HEK293T (cell line): ENCODE data around the gene SEC14L1.
A peak's percentile ranks its signal among the peaks of the same experiment; 100 is the strongest.

Experiments used
- CTCF ChIA-PET: fragments of 350-600 bp; formaldehyde crosslinking; extraction: SDS; loops from one replicate; lab custom pipeline; 2021; ENCODE audit warnings: antibody characterized with exemption, inconsistent platforms; lab: Yijun Ruan, JAX
- POLR2A ChIA-PET: fragments of 350-600 bp; formaldehyde crosslinking; extraction: SDS; loops from one replicate; lab custom pipeline; 2020; ENCODE audit warnings: antibody characterized with exemption, inconsistent platforms; lab: Yijun Ruan, JAX
- DNase-seq: peaks from one replicate; pipeline ENCODE4 v3.0.0; 2012; ENCODE audit warnings: mixed read lengths; ENCODE audit errors: extremely low spot score
- ARNT ChIP-seq: fragments of 450-650 bp; IDR thresholded peaks from 2 replicates; pipeline ENCODE4 v1.6.1; 2017; ENCODE audit warnings: mild to moderate bottlenecking
- BHLHE40 ChIP-seq: fragments of 450-650 bp; IDR thresholded peaks from 2 replicates; pipeline ENCODE4 v1.6.1; 2016; ENCODE audit warnings: mild to moderate bottlenecking, moderate library complexity, borderline replicate concordance
- CTBP1 ChIP-seq: fragments of 450-650 bp; IDR thresholded peaks from 2 replicates; pipeline ENCODE4 v1.6.1; 2016; ENCODE audit warnings: borderline replicate concordance
- ELF4 ChIP-seq: fragments of 450-650 bp; IDR thresholded peaks from 2 replicates; pipeline ENCODE4 v1.6.1; 2017; ENCODE audit warnings: antibody characterized with exemption
- FOXA1 ChIP-seq: fragments of 450-650 bp; IDR thresholded peaks from 2 replicates; pipeline ENCODE4 v1.6.1; 2016; ENCODE audit warnings: mild to moderate bottlenecking
- FOXK2 ChIP-seq: fragments of 450-650 bp; IDR thresholded peaks from 2 replicates; pipeline ENCODE4 v1.6.1; 2016; ENCODE audit warnings: mild to moderate bottlenecking
- FOXM1 ChIP-seq: fragments of 450-650 bp; IDR thresholded peaks from 2 replicates; pipeline ENCODE4 v1.6.1; 2017; ENCODE audit warnings: mild to moderate bottlenecking, borderline replicate concordance
- HDGF ChIP-seq: fragments of 450-650 bp; IDR thresholded peaks from 2 replicates; pipeline ENCODE4 v1.6.1; 2017; ENCODE audit warnings: antibody characterized with exemption, borderline replicate concordance
- L3MBTL2 ChIP-seq: fragments of 450-650 bp; conservative IDR thresholded peaks from 2 replicates; pipeline ENCODE4 v1.6.1; 2016; ENCODE audit warnings: mild to moderate bottlenecking
- LEF1 ChIP-seq: fragments of 450-650 bp; IDR thresholded peaks from 2 replicates; pipeline ENCODE4 v1.6.1; 2017; ENCODE audit warnings: mild to moderate bottlenecking, borderline replicate concordance
- NFRKB ChIP-seq: fragments of 450-650 bp; IDR thresholded peaks from 2 replicates; pipeline ENCODE4 v1.6.1; 2016; ENCODE audit warnings: mild to moderate bottlenecking, moderate library complexity
- PKNOX1 ChIP-seq: fragments of 450-650 bp; IDR thresholded peaks from 2 replicates; pipeline ENCODE4 v1.6.1; 2016
- SP1 ChIP-seq: fragments of 450-650 bp; IDR thresholded peaks from 2 replicates; pipeline ENCODE4 v1.6.1; 2017
- SUZ12 ChIP-seq: fragments of 450-650 bp; IDR thresholded peaks from 2 replicates; pipeline ENCODE4 v1.6.1; 2016; ENCODE audit warnings: mild to moderate bottlenecking
- TARDBP ChIP-seq: fragments of 450-650 bp; IDR thresholded peaks from 2 replicates; pipeline ENCODE4 v1.6.1; 2016
- ZNF384 ChIP-seq: fragments of 450-650 bp; IDR thresholded peaks from 2 replicates; pipeline ENCODE4 v1.6.1; 2016

SEC14L1 gene

GRCh38 chr17:77212081-77212832 is 71.5 kb downstream of the SEC14L1 start:
- POLR2A ChIA-PET, result interaction anchor here (1.0 kb wide), 1 partner anchor 124 kb away, joined by 3 read pairs; no protein-coding TSS in a partner anchor

GRCh38 chr17:77212833-77213777 is 72.3 kb downstream of the SEC14L1 start:
- DNase-seq, result no peak
- POLR2A ChIA-PET, result interaction anchor here (1.0 kb wide), 1 partner anchor 124 kb away, joined by 3 read pairs; no protein-coding TSS in a partner anchor

More at GRCh38 chr17:77212081-77212832, 71.5 kb downstream of the SEC14L1 start:
- no peak for DNase-seq
- CTCF ChIA-PET, result no interaction called here
- no peak for TF ChIP-seq FOXK2
- no peak for TF ChIP-seq ELF4
- no peak for TF ChIP-seq BHLHE40

GRCh38 chr17:77213778-77214132 is 73.0 kb downstream of the SEC14L1 start:
- ChIA-PET CTCF (interaction anchor here (0.6 to 1.1 kb wide), 2 partner anchors 11 to 125 kb away, joined by 3 to 4 read pairs; no protein-coding TSS in a partner anchor), POLR2A (no interaction called here)

More at GRCh38 chr17:77212833-77213777, 72.3 kb downstream of the SEC14L1 start:
- CTCF ChIA-PET, result interaction anchor here (0.6 kb wide), 1 partner anchor 124 kb away, joined by 3 read pairs; no protein-coding TSS in a partner anchor
- no peak for TF ChIP-seq FOXM1
- TF ChIP-seq PKNOX1, result no peak
- no peak for TF ChIP-seq SP1
- TF ChIP-seq HDGF, result no peak
- TF ChIP-seq TARDBP, result no peak
- no peak for TF ChIP-seq ARNT
- no peak for TF ChIP-seq NFRKB
- no peak for TF ChIP-seq FOXA1
- no peak for TF ChIP-seq CTBP1

GRCh38 chr17:77214328-77214727 is 73.6 kb downstream of the SEC14L1 start:
- ChIA-PET CTCF (interaction anchor here (1.1 kb wide), 1 partner anchor 11 kb away, joined by 4 read pairs; no protein-coding TSS in a partner anchor), POLR2A (no interaction called here)
- DNase-seq, result no peak
- TF ChIP-seq ELF4 (no peak), TARDBP (no peak), CTBP1 (no peak), FOXA1 (no peak), ARNT (no peak), PKNOX1 (no peak), ZNF384 (no peak), L3MBTL2 (no peak), NFRKB (no peak), LEF1 (no peak), BHLHE40 (no peak), FOXM1 (no peak), FOXK2 (no peak), SP1 (no peak), SUZ12 (no peak), HDGF (no peak)

More at GRCh38 chr17:77213778-77214132, 73.0 kb downstream of the SEC14L1 start:
- no peak for DNase-seq
- TF ChIP-seq ARNT, result no peak
- no peak for TF ChIP-seq FOXA1
- no peak for TF ChIP-seq FOXM1
- TF ChIP-seq L3MBTL2, result no peak
- TF ChIP-seq HDGF, result no peak
- no peak for TF ChIP-seq LEF1
- TF ChIP-seq BHLHE40, result no peak
- no peak for TF ChIP-seq ELF4
- TF ChIP-seq NFRKB, result no peak

GRCh38 chr17:77214743-77215142 is 74.0 kb downstream of the SEC14L1 start:
- POLR2A ChIA-PET, result no interaction called here
- TF ChIP-seq ELF4 (no peak), SUZ12 (no peak), LEF1 (no peak), ARNT (no peak), L3MBTL2 (no peak), CTBP1 (no peak), SP1 (no peak), FOXM1 (no peak), FOXK2 (no peak), TARDBP (no peak), PKNOX1 (no peak)
- DNase-seq, result peak; percentile 65
- CTCF ChIA-PET, result interaction anchor here (0.6 to 1.2 kb wide), 4 partner anchors 12 to 412 kb away, joined by 3 to 5 read pairs (median 4); no protein-coding TSS in a partner anchor
